WTC11 (cell line): ENCODE results near the gene CACNA1A. TPM values are rescaled to one million over a fixed set of nuclear protein-coding genes. Genes with fewer than 3 reads are reported as not detected.

Experiments
- ATAC-seq: fragments of 200-7000 bp; cut with Tn5 transposase; 2 replicates; pipeline ENCODE4 v1.10.0; 2021; ENCODE audit warnings: mild to moderate bottlenecking, moderate library complexity
- CTCF ChIA-PET: fragments of 300-600 bp; sonication (Branson Sonifier 250); formaldehyde crosslinking; loops from one replicate; lab custom pipeline; 2021; ENCODE audit warnings: antibody characterized with exemption; lab: Charles Lee
- POLR2A ChIA-PET: fragments of 350-600 bp; sonication (Branson Sonifier 250); formaldehyde crosslinking; loops from one replicate; lab custom pipeline; 2021; ENCODE audit warnings: antibody characterized with exemption; lab: Charles Lee
- DNase-seq: peaks from one replicate; pipeline ENCODE4 v3.0.0; 2021; ENCODE audit warnings: low spot score
- H3K27ac Mint-ChIP-seq: 2 replicates; pipeline ENCODE4 v1.8.0; 2021; ENCODE audit warnings: mixed read lengths
- H3K27me3 Mint-ChIP-seq: 2 replicates; pipeline ENCODE4 v1.8.0; 2021; ENCODE audit warnings: low read depth, mild to moderate bottlenecking, moderate library complexity, mixed read lengths
- H3K36me3 Mint-ChIP-seq: 2 replicates; pipeline ENCODE4 v1.8.0; 2021; ENCODE audit warnings: mixed read lengths
- H3K4me1 Mint-ChIP-seq: 2 replicates; pipeline ENCODE4 v1.8.0; 2022; ENCODE audit warnings: mixed read lengths
- H3K4me3 Mint-ChIP-seq: 2 replicates; pipeline ENCODE4 v1.8.0; 2021; ENCODE audit warnings: mild to moderate bottlenecking, moderate library complexity, mixed read lengths
- H3K9me3 Mint-ChIP-seq: 2 replicates; pipeline ENCODE4 v1.8.0; 2021; ENCODE audit warnings: mixed read lengths
- CDX4 ChIP-seq: fragments of 250-450 bp; sonication (Bioruptor Pico); IDR thresholded peaks from 2 replicates; pipeline ENCODE4 v1.9.0; 2021; ENCODE audit warnings: moderate library complexity, mild to moderate bottlenecking, inconsistent platforms, borderline replicate concordance
- EMX1 ChIP-seq: fragments of 250-450 bp; sonication (Bioruptor Pico); IDR thresholded peaks from 2 replicates; pipeline ENCODE4 v1.8.0; 2021; ENCODE audit warnings: mild to moderate bottlenecking
- FOXK1 ChIP-seq: sonication (generic); formaldehyde crosslinking; IDR thresholded peaks from 2 replicates; pipeline ENCODE4 v1.8.0; 2022; ENCODE audit warnings: mild to moderate bottlenecking, moderate library complexity, missing genetic modification reagents
- GABPB1 ChIP-seq: sonication (generic); formaldehyde crosslinking; IDR thresholded peaks from 2 replicates; pipeline ENCODE4 v1.8.1; 2023; ENCODE audit warnings: mild to moderate bottlenecking, missing genetic modification reagents
- JAZF1 ChIP-seq: fragments of 250-450 bp; sonication (Bioruptor Pico); IDR thresholded peaks from 2 replicates; pipeline ENCODE4 v1.9.0; 2021; ENCODE audit warnings: moderate library complexity, mild to moderate bottlenecking, inconsistent platforms
- MXD4 ChIP-seq: fragments of 250-450 bp; sonication (Bioruptor Pico); IDR thresholded peaks from 2 replicates; pipeline ENCODE4 v1.8.0; 2021; ENCODE audit warnings: mild to moderate bottlenecking, moderate library complexity, borderline replicate concordance
- NFE2L1 ChIP-seq: sonication (generic); formaldehyde crosslinking; IDR thresholded peaks from 2 replicates; pipeline ENCODE4 v1.8.1; 2023; ENCODE audit warnings: missing genetic modification reagents
- NR2C2 ChIP-seq: sonication (generic); formaldehyde crosslinking; IDR thresholded peaks from 2 replicates; pipeline ENCODE4 v1.8.0; 2022; ENCODE audit warnings: mild to moderate bottlenecking, missing genetic modification reagents
- RELA ChIP-seq: sonication (generic); formaldehyde crosslinking; IDR thresholded peaks from 2 replicates; pipeline ENCODE4 v1.8.1; 2022; ENCODE audit warnings: missing genetic modification reagents, mild to moderate bottlenecking, borderline replicate concordance
- RORB ChIP-seq: fragments of 250-450 bp; sonication (Bioruptor Pico); IDR thresholded peaks from 2 replicates; pipeline ENCODE4 v1.9.0; 2021; ENCODE audit warnings: mild to moderate bottlenecking
- SOX15 ChIP-seq: fragments of 250-450 bp; sonication (Bioruptor Pico); IDR thresholded peaks from 2 replicates; pipeline ENCODE4 v1.9.0; 2021; ENCODE audit warnings: mild to moderate bottlenecking
- SP1 ChIP-seq: sonication (generic); formaldehyde crosslinking; conservative IDR thresholded peaks from 2 replicates; pipeline ENCODE4 v1.8.1; 2022; ENCODE audit warnings: missing genetic modification reagents
- TP53 ChIP-seq: sonication (generic); formaldehyde crosslinking; IDR thresholded peaks from 2 replicates; pipeline ENCODE4 v1.8.1; 2023; ENCODE audit warnings: mild to moderate bottlenecking, missing genetic modification reagents
- USF1 ChIP-seq: sonication (generic); formaldehyde crosslinking; IDR thresholded peaks from 2 replicates; pipeline ENCODE4 v1.8.0; 2022; ENCODE audit warnings: mild to moderate bottlenecking, missing genetic modification reagents
- ZBTB21 ChIP-seq: sonication (generic); formaldehyde crosslinking; IDR thresholded peaks from 2 replicates; pipeline ENCODE4 v1.8.1; 2023; ENCODE audit warnings: mild to moderate bottlenecking, missing genetic modification reagents, borderline replicate concordance
- ZBTB43 ChIP-seq: sonication (generic); formaldehyde crosslinking; IDR thresholded peaks from 2 replicates; pipeline ENCODE4 v1.8.1; 2023; ENCODE audit warnings: mild to moderate bottlenecking, missing genetic modification reagents
- ZNF121 ChIP-seq: sonication (generic); formaldehyde crosslinking; IDR thresholded peaks from 2 replicates; pipeline ENCODE4 v1.8.0; 2023; ENCODE audit warnings: missing genetic modification reagents
- total RNA-seq: library from RNA; stranded (reverse); gene quantifications from 3 replicates; pipeline ENCODE4 v1.2.3, GENCODE V29; 2021
- TF ChIP-seq, protein P1 (sequence below): sonication (generic); formaldehyde crosslinking; IDR thresholded peaks from 2 replicates; pipeline ENCODE4 v1.8.0; 2023; ENCODE audit warnings: missing genetic modification reagents, mild to moderate bottlenecking, borderline replicate concordance
- TF ChIP-seq, protein P2 (sequence below): sonication (generic); formaldehyde crosslinking; conservative IDR thresholded peaks from 2 replicates; pipeline ENCODE4 v1.8.1; 2022; ENCODE audit warnings: mild to moderate bottlenecking, missing genetic modification reagents
- TF ChIP-seq, protein P3 (sequence below): sonication (generic); formaldehyde crosslinking; IDR thresholded peaks from 2 replicates; pipeline ENCODE4 v1.8.1; 2023; ENCODE audit warnings: mild to moderate bottlenecking, moderate library complexity, missing genetic modification reagents
- TF ChIP-seq, protein P4 (sequence below): sonication (generic); formaldehyde crosslinking; IDR thresholded peaks from 2 replicates; pipeline ENCODE4 v1.8.0; 2023; ENCODE audit warnings: mild to moderate bottlenecking, missing genetic modification reagents
- TF ChIP-seq, protein P5 (sequence below): sonication (generic); formaldehyde crosslinking; conservative IDR thresholded peaks from 2 replicates; pipeline ENCODE4 v1.8.1; 2023; ENCODE audit warnings: mild to moderate bottlenecking, low read depth, missing genetic modification reagents, moderate library complexity

CACNA1A gene
- total RNA-seq, 1 experiment from 2014 or later = 28.9 TPM

DNA sequence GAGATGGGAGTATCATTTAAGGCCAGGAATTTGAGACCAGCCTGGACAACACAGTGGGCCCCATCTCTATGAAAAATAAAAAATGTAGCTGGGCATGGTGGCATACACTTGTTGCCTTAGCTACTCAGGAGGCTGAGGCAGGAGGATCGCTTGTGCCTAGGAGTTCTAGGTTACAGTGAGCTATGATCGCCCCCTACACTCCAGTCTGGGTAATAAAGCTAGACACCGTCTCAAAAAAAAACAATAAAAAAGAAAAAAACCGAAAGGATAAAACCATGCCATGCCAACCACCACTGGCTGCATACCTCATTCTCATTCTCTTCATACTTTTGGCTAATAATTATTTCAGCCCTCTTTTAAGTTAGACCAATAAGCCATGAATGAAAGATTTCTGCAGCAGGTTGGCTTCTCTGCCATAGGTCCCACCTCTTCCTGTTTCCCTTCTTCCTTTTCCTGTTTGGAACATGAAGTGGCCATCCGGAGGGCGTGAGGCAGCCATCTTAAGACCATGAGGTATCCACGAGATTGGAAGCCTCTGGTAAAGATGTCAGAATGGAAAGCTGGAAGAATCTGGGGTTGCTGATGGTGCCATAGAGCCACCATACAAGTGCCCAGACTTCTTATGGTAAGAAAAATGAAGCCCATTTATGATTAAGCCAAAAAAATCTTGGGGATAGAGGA, 171.3 kb downstream of the CACNA1A start (continued):
- TF ChIP-seq TP53 = no peak
- TF ChIP-seq NR2C2 (CRISPR knock-in tag) = no peak
- TF ChIP-seq ZBTB43 (CRISPR knock-in tag) = no peak
- no peak for TF ChIP-seq RELA (CRISPR knock-in tag)

DNA sequence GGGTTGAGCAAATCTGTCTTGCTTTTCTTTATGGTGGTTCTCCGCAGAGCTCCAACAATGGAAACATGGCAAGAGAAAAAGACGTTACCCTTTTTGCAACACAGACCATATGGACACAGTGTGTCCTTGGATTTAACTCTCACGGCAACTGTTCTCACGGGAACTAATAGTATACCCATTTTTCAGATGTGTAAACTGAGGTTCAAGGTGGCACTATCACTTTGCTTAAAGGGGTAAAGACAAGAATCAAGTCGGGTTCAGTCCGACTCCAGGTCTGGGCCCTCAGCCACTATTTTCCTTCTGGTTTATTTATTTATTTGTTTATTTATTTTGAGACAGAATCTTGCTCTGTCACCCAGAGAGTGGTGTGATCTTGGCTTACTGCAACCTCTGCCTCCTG, 176.0 kb downstream of the CACNA1A start:
- Mint-ChIP-seq H3K9me3 (peaks cover 3% of the 10 kb centered on the region), H3K27me3 (no peaks in the 10 kb centered on the region), H3K27ac (no peak overlapping the region), H3K4me1 (no peaks in the 10 kb centered on the region), H3K4me3 (no peak overlapping the region), H3K36me3 (peaks cover 30% of the 10 kb centered on the region)
- POLR2A ChIA-PET = no interaction called here
- CTCF ChIA-PET = interaction anchor here (0.6 to 1.6 kb wide), 2 partner anchors 259 to 393 kb away, joined by 3 read pairs; no protein-coding TSS in a partner anchor
- ATAC-seq (no peak), DNase-seq (no peak)
- no peak for TF ChIP-seq NFE2L1 (CRISPR knock-in tag)
- TF ChIP-seq FOXK1 = no peak
- TF ChIP-seq JAZF1 = no peak
- no peak for TF ChIP-seq USF1
- no peak for TF ChIP-seq ZBTB21 (CRISPR knock-in tag)
- TF ChIP-seq SP1 (CRISPR knock-in tag) = no peak
- TF ChIP-seq, protein P1, sequence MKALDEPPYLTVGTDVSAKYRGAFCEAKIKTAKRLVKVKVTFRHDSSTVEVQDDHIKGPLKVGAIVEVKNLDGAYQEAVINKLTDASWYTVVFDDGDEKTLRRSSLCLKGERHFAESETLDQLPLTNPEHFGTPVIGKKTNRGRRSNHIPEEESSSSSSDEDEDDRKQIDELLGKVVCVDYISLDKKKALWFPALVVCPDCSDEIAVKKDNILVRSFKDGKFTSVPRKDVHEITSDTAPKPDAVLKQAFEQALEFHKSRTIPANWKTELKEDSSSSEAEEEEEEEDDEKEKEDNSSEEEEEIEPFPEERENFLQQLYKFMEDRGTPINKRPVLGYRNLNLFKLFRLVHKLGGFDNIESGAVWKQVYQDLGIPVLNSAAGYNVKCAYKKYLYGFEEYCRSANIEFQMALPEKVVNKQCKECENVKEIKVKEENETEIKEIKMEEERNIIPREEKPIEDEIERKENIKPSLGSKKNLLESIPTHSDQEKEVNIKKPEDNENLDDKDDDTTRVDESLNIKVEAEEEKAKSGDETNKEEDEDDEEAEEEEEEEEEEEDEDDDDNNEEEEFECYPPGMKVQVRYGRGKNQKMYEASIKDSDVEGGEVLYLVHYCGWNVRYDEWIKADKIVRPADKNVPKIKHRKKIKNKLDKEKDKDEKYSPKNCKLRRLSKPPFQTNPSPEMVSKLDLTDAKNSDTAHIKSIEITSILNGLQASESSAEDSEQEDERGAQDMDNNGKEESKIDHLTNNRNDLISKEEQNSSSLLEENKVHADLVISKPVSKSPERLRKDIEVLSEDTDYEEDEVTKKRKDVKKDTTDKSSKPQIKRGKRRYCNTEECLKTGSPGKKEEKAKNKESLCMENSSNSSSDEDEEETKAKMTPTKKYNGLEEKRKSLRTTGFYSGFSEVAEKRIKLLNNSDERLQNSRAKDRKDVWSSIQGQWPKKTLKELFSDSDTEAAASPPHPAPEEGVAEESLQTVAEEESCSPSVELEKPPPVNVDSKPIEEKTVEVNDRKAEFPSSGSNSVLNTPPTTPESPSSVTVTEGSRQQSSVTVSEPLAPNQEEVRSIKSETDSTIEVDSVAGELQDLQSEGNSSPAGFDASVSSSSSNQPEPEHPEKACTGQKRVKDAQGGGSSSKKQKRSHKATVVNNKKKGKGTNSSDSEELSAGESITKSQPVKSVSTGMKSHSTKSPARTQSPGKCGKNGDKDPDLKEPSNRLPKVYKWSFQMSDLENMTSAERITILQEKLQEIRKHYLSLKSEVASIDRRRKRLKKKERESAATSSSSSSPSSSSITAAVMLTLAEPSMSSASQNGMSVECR (CRISPR knock-in tag) = no peak
- TF ChIP-seq RORB (CRISPR knock-in tag) = no peak
- TF ChIP-seq, protein P2, sequence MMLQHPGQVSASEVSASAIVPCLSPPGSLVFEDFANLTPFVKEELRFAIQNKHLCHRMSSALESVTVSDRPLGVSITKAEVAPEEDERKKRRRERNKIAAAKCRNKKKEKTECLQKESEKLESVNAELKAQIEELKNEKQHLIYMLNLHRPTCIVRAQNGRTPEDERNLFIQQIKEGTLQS (CRISPR knock-in tag) = no peak
- TF ChIP-seq ZNF121 (CRISPR knock-in tag) = no peak
- TF ChIP-seq MXD4 (CRISPR knock-in tag) = no peak
- no peak for TF ChIP-seq GABPB1
- TF ChIP-seq EMX1 (CRISPR knock-in tag) = no peak
- TF ChIP-seq, protein P3, sequence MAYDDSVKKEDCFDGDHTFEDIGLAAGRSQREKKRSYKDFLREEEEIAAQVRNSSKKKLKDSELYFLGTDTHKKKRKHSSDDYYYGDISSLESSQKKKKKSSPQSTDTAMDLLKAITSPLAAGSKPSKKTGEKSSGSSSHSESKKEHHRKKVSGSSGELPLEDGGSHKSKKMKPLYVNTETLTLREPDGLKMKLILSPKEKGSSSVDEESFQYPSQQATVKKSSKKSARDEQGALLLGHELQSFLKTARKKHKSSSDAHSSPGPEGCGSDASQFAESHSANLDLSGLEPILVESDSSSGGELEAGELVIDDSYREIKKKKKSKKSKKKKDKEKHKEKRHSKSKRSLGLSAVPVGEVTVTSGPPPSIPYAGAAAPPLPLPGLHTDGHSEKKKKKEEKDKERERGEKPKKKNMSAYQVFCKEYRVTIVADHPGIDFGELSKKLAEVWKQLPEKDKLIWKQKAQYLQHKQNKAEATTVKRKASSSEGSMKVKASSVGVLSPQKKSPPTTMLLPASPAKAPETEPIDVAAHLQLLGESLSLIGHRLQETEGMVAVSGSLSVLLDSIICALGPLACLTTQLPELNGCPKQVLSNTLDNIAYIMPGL (CRISPR knock-in tag) = no peak
- TF ChIP-seq, protein P4, sequence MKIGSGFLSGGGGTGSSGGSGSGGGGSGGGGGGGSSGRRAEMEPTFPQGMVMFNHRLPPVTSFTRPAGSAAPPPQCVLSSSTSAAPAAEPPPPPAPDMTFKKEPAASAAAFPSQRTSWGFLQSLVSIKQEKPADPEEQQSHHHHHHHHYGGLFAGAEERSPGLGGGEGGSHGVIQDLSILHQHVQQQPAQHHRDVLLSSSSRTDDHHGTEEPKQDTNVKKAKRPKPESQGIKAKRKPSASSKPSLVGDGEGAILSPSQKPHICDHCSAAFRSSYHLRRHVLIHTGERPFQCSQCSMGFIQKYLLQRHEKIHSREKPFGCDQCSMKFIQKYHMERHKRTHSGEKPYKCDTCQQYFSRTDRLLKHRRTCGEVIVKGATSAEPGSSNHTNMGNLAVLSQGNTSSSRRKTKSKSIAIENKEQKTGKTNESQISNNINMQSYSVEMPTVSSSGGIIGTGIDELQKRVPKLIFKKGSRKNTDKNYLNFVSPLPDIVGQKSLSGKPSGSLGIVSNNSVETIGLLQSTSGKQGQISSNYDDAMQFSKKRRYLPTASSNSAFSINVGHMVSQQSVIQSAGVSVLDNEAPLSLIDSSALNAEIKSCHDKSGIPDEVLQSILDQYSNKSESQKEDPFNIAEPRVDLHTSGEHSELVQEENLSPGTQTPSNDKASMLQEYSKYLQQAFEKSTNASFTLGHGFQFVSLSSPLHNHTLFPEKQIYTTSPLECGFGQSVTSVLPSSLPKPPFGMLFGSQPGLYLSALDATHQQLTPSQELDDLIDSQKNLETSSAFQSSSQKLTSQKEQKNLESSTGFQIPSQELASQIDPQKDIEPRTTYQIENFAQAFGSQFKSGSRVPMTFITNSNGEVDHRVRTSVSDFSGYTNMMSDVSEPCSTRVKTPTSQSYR (CRISPR knock-in tag) = no peak
- TF ChIP-seq CDX4 (CRISPR knock-in tag) = no peak
- TF ChIP-seq RELA (CRISPR knock-in tag) = no peak
- no peak for TF ChIP-seq SOX15
- TF ChIP-seq, protein P5, sequence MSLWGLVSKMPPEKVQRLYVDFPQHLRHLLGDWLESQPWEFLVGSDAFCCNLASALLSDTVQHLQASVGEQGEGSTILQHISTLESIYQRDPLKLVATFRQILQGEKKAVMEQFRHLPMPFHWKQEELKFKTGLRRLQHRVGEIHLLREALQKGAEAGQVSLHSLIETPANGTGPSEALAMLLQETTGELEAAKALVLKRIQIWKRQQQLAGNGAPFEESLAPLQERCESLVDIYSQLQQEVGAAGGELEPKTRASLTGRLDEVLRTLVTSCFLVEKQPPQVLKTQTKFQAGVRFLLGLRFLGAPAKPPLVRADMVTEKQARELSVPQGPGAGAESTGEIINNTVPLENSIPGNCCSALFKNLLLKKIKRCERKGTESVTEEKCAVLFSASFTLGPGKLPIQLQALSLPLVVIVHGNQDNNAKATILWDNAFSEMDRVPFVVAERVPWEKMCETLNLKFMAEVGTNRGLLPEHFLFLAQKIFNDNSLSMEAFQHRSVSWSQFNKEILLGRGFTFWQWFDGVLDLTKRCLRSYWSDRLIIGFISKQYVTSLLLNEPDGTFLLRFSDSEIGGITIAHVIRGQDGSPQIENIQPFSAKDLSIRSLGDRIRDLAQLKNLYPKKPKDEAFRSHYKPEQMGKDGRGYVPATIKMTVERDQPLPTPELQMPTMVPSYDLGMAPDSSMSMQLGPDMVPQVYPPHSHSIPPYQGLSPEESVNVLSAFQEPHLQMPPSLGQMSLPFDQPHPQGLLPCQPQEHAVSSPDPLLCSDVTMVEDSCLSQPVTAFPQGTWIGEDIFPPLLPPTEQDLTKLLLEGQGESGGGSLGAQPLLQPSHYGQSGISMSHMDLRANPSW (CRISPR knock-in tag) = no peak
